GM15510 (cell line): ENCODE measurements around the gene ATF6B.

Source experiments
- POLR2A ChIP-seq: IDR thresholded peaks from 3 replicates; pipeline ENCODE4 v1.6.1; 2011; ENCODE audit warnings: borderline replicate concordance; ENCODE audit not compliant: insufficient read length; ENCODE audit errors: extremely low read depth

ATF6B gene

DNA sequence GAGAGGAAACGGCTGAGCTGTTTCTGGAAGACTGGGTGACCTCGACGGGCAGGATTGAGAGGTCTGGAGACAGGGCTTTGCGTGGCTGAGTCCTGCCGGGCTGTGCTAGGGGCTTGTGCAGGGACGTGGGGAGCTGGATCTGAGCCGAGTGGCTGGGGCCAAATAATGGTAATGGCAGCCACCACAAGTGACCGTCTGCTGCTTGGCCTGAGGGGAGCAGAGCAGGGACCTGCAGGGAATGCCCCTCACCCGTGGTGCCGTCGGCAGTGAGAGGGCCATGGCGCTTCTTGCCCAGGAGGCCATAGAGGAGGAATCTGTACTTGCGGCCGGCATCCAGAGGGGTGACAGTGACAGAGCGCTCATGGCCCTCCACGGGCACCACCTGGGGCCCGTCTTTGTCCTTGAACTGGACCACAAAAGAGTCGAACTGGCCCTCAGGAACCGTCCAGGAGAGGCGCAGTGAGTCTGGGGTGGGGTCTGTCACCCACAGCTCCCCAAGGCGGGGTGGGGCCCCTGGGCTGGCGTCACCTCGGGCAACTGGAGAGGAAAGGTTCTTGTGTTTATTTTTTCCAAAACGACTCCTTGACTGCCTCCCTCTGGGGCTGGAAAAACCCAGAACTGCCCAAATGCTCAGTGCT, 58.0 kb downstream of the ATF6B start:
- TF ChIP-seq POLR2A = no peak

DNA sequence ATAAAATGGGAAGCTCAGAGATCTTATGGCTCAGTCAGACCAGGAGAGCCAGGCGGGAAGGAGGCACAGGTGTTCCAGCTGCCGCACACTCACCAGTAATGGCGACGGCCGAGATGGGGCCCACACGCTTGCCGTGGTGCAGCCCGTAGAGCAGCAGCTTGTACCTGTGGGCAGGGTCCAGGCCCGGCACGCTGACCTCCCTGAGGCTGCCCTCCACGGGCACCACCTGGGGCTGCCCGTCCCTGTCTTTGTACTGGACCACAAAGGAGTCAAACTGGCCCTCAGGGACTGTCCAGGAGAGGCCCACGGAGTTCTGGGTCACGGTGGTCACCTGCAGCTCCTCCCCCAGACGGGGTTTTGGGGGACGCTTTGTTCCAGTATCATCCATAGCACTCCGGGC, 58.6 kb downstream of the ATF6B start:
- TF ChIP-seq POLR2A = no peak

DNA sequence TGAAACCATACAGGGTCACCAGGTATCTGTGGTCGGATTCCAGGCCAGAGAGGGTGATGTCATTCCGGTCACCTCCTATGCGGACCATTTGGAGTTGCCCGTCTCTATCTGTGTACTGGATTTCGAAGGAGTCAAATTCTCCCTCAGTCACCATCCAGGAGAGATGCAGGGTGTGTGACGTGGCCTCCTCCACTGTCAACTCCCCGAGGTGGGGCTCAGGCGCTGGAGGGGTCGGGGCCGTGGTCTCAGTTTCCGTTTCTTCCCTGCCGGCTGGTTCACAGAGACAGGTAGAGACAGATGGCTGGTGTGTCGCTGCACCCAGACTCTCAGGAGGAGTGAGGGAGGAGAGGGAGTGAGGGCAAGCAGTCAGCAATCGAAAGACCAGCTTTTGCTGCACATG, 59.2 kb downstream of the ATF6B start:
- no peak for TF ChIP-seq POLR2A
